ENCODE data around the gene POLQ.
"Not testable (repeated sequence)": the region's sequence is repeated elsewhere in the genome, so short reads cannot be mapped to it uniquely, and the experiment has no call there.

POLQ gene

GRCh38 chr3:121545574-121546455 lies at the start of gene POLQ:
Gene POLQ (minus strand): TSS chr3:121545988. CDS start chr3:121545877, 111 bp downstream.
- DNase-seq (ENCODE audit: low read depth, low spot score), result peak; percentile 86

- no peak for DNase-seq (ENCODE audit: low read depth, low spot score)
These were observed 49.1 kb upstream of the POLQ start for GRCh38 chr3:121594850-121595249.

GRCh38 chr3:121593806-121594205 lies 48.0 kb upstream of the POLQ start:
- not testable (repeated sequence) for DNase-seq (ENCODE audit: low read depth, low spot score)

DNA sequence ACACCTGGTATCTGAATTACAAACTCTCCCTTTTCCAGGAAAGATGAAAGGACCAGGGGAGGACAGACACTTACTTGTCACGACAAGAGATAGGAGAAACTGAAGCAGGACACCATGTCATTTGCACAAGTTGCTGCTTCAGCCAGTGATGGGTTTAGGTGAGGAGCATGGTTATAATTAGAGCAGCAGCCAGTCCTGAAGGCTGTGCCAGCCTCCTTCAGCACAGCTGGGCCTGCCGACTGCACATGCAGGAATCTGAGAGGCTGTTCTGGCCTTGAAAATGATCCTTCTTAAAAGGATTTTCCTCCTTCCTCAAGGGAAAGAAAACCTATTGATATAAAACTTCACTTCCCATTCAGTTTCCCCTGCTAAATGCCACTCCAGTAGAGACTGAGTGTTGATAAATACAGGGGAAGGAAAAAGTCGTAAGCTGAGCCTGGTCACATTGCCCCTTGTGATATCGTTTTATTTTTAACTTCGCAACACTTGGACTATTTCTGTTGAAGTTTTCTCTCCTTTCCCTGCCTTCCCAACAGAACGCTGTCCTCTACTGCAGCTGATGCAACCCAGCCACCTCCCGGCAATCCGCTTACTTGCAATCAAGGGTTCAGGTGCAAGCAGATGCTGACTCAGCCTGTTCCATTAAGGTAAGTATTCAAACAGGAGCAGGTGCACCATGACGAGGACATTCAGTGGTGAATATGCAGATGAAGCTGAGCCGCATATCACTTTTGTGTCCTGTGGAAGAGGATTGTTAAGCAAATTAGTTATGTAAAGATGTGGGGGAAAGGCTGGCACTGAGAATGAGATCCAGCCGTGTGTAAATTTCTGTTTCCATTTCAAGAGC lies 47.3 kb upstream of the POLQ start, which contains the start of gene FBXO40:
TSS of gene FBXO40 (plus strand) at position 524 of the 847 bp plus-strand sequence. CDS start 27,197 bp downstream, outside the sequence.
- peak; percentile 68 for DNase-seq (ENCODE audit: low read depth, low spot score)

DNA sequence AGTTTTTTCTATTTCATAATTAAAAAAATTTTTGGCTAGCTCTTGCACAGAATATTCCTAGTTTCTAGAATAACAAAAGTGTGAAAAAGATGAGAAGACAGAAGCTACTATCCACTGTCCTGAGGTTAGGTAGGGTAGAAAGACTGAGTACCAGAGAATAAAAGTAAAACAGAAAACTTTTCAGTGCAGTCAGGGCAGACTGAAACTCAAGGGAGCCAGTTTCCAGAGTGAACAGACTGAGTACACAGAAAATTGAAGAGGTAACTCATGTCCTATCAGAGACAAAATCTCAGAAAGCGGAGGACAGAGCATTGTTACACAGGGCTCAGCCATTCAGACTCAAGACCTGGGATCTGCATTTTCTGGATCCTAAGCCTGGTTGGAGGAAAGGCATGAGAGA lies 38.6 kb upstream of the POLQ start:
- DNase-seq (ENCODE audit: low read depth, low spot score), result no peak

- DNase-seq (ENCODE audit: low read depth, low spot score), result no peak
These were observed 35.9 kb upstream of the POLQ start for GRCh38 chr3:121581691-121582090.

DNA sequence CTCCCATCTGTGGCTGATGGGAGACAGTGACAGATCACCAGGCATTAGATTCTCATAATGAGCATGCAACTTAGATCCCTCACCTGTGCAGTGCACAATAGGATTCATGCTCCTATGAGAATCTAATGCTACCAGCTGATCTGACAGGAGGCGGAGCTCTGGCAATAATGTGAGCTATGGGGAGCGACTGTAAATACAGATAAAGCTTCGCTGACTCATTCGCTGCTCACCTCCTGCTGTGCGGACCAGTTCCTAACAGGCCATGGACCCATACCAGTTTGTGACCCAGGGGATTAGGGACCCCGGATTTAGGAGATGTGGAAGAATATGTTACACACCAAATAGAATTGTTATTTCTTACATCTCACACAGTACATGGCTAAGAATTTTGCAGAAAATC lies 28.7 kb upstream of the POLQ start:
- peak; percentile 54 for DNase-seq (ENCODE audit: low read depth, low spot score)

DNA sequence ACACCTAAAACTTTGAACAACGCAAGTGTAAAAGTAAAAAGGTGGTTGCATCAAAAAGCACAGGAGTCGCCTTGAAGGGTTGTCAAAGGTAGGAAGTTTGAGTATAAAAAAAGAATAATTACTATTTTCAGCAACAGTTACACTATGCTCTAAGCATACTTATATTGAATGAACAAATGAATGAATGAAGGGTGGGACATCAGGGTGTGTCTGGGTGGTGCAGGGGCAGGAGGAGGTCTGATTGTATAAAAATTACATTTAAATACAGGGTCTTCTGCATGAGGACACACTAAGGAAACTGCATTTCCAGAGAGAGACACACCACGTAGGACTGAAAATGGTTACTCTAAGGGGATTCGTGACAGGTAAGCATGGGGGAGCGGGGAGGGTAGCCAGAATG lies 21.9 kb upstream of the POLQ start, which contains the start of gene ARGFX:
TSS of gene ARGFX (plus strand) at position 301 of the 400 bp plus-strand sequence. CDS start 2,765 bp downstream, outside the sequence.
- DNase-seq (ENCODE audit: low read depth, low spot score), result no peak

- no peak for DNase-seq (ENCODE audit: low read depth, low spot score)
These were observed 21.0 kb upstream of the POLQ start for GRCh38 chr3:121566773-121567172.

- peak; percentile 67 for DNase-seq (ENCODE audit: low read depth, low spot score)
These were observed 16.4 kb upstream of the POLQ start for GRCh38 chr3:121562148-121562547.

- no peak for DNase-seq (ENCODE audit: low read depth, low spot score)
These were observed 11.7 kb upstream of the POLQ start for GRCh38 chr3:121557426-121557934.

DNA sequence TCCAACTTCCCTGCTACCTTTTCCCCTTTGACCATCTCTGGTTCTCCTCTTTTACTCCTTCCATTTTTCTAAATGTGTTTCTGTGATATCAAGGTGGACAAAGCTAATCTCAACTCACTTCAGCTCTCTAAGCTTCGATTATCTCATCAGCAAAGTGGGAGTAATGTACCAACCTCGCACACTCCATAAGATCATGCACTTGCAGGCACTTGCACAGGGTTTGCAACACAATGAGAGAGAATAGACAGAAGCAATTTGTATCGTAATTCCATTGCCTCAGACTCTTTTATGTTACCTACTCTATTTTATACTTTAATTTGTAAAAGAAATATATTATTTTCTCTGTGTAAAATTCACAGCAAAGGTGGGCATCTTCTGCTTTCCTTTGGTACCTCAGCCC lies 7.0 kb upstream of the POLQ start:
- DNase-seq (ENCODE audit: low read depth, low spot score), result no peak

DNA sequence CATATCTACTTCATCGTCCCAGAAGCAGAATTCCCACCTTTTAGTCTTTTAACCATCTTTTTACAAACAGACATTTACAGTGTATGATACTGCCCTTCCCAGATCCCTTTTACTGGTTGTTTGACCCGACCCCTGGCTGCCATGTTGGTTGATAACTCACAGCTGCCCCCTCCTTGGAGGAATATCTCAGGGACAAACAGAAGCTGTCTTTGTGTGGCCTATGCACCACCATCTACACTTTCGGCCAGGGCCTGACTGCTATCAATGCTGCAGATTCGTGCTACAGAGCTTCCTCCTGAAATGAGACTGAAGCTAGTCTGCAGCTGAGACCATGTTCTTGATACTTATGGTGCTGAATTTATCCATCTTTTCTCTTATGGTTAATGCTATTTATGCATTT lies 6.6 kb upstream of the POLQ start:
- no peak for DNase-seq (ENCODE audit: low read depth, low spot score)

GRCh38 chr3:121545049-121545573 lies 677 bp downstream of the POLQ start:
- no peak for DNase-seq (ENCODE audit: low read depth, low spot score)

- no peak for DNase-seq (ENCODE audit: low read depth, low spot score)
These were observed 2.9 kb downstream of the POLQ start for GRCh38 chr3:121542924-121543323.

- no peak for DNase-seq (ENCODE audit: low read depth, low spot score)
These were observed 14.5 kb downstream of the POLQ start for GRCh38 chr3:121531269-121531668.

- DNase-seq (ENCODE audit: low read depth, low spot score), result no peak
These were observed 16.5 kb downstream of the POLQ start for GRCh38 chr3:121529308-121529707.

DNA sequence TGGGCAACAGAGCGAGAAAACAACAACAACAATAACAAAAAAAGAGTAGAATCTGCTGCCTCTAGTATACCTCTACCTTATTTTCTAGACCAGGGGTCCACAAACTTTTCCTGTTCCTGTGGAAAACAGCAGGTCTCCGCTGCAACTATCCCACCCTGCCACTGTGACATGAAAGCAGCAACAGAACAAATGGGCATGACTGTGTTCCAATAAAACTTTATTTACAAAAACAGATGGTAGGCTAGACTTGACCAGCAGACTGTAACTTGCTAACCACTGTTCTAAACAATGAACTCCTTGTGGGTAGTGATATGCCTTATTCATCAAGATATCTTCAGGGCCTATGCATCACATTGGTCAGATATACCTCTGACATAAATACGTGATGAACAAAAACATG lies 25.3 kb downstream of the POLQ start:
- DNase-seq (ENCODE audit: low read depth, low spot score), result no peak

- no peak for DNase-seq (ENCODE audit: low read depth, low spot score)
These were observed 27.7 kb downstream of the POLQ start for GRCh38 chr3:121517953-121518655.

- DNase-seq (ENCODE audit: low read depth, low spot score), result no peak
These were observed 29.9 kb downstream of the POLQ start for GRCh38 chr3:121515862-121516261.

DNA sequence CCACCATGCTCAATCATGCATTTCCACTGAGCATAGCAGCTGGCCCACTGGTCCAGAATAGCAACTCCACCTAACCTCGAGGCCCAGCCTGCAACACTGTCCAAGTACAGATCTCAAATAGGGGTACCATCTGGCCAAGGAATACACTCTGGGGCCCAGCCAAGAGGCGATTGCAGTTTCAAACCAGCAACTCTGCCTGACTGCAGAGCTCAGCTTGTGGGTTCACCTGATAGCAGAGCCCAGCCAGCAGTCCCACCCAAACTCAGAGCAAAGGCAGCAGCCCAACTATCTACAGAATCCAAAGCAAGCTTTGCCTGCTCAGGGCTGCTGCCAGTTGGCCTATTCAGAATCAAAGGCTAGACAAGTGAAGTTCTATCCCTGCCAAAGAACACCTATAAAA lies 30.5 kb downstream of the POLQ start:
- DNase-seq (ENCODE audit: low read depth, low spot score), result no peak

Measured in ELF-1 (cell line).